Gastroesophageal sphincter (tissue), 3 donors: ENCODE measurements around the gene CEP78.

ENCODE experiments used
- CTCF ChIP-seq, 4 experiments: fragments of 200-600 bp in 2 of 4; fragments of 450-650 bp in 2 of 4; sonication (generic) in 1 of 4; IDR thresholded peaks; one replicate each; pipeline ENCODE4 v1.5.1; 2017 to 2019; ENCODE audit warnings: antibody characterized with exemption in 4 of 4, mild to moderate bottlenecking in 2 of 4, moderate library complexity in 2 of 4
- POLR2A ChIP-seq, 2 donors: fragments of 450-650 bp; IDR thresholded peaks; one replicate each; pipeline ENCODE4 v1.6.1; 2017; ENCODE audit warnings: antibody characterized with exemption in 2 of 2, mild to moderate bottlenecking in 2 of 2, moderate library complexity in 1 of 2
- POLR2AphosphoS5 ChIP-seq: sonication (generic); formaldehyde crosslinking; IDR thresholded peaks from one replicate; pipeline ENCODE4 v1.6.1; 2017; ENCODE audit warnings: antibody characterized with exemption

GRCh38 chr9:78261403-78262001, 25.6 kb downstream of the CEP78 start:
- TF ChIP-seq CTCF (IDR thresholded peaks at IDR 0.05), result peak; percentile 41 to 68 (median 62)
- no peak for TF ChIP-seq POLR2AphosphoS5
- TF ChIP-seq POLR2A (IDR thresholded peaks at IDR 0.05), result no peak
